ENCODE results near the gene TRMT1L.
"Not testable (repeated sequence)": the region's sequence is repeated elsewhere in the genome, so short reads cannot be mapped to it uniquely, and the experiment has no call there.

Gene TRMT1L, protein sequence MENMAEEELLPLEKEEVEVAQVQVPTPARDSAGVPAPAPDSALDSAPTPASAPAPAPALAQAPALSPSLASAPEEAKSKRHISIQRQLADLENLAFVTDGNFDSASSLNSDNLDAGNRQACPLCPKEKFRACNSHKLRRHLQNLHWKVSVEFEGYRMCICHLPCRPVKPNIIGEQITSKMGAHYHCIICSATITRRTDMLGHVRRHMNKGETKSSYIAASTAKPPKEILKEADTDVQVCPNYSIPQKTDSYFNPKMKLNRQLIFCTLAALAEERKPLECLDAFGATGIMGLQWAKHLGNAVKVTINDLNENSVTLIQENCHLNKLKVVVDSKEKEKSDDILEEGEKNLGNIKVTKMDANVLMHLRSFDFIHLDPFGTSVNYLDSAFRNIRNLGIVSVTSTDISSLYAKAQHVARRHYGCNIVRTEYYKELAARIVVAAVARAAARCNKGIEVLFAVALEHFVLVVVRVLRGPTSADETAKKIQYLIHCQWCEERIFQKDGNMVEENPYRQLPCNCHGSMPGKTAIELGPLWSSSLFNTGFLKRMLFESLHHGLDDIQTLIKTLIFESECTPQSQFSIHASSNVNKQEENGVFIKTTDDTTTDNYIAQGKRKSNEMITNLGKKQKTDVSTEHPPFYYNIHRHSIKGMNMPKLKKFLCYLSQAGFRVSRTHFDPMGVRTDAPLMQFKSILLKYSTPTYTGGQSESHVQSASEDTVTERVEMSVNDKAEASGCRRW

GRCh38 chr1:185156854-185157598, at the start of gene TRMT1L, which contains the start of gene SWT1:
Gene TRMT1L, minus strand, starts transcription at chr1:185156953. Its CDS starts 241 bp downstream, at chr1:185156712.
Gene SWT1, plus strand, starts transcription at chr1:185157167. Its CDS starts 3,675 bp downstream, at chr1:185160842.
- in situ Hi-C loops (cut with MboI; ENCODE audit: low sequenced_read_pairs) = loop anchor here (25.0 kb wide), 1 partner anchor 370 kb away; no protein-coding TSS in a partner anchor

DNA sequence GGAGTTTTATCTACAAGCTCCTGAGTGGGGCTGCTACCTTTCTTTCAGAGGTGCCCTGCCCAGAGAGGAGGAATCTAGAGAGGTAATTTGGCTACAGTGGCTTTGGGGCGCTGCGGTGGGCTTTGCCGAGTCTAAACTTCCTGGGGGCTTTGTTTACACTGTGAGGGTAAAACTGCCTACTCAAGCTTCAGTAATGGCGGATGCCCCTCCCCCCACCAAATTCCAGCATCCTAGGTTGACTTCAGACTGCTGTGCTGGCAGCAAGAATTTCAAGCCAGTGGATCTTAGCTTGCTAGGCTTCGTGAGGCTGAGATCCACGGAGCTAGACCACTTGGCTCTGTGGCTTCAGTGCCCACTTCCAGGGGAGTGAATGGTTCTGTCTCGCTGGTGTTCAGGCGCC, 44.1 kb upstream of the TRMT1L start:
- in situ Hi-C loops (cut with MboI; ENCODE audit: low sequenced_read_pairs) = no loop called here

- in situ Hi-C loops (cut with MboI; ENCODE audit: low sequenced_read_pairs) = not testable (repeated sequence)
These were observed 42.0 kb upstream of the TRMT1L start for GRCh38 chr1:185198712-185199111.

GRCh38 chr1:185193756-185194155, 37.0 kb upstream of the TRMT1L start:
- in situ Hi-C loops (cut with MboI; ENCODE audit: low sequenced_read_pairs) = no loop called here

GRCh38 chr1:185170291-185170848, 13.6 kb upstream of the TRMT1L start:
- in situ Hi-C loops (cut with MboI; ENCODE audit: low sequenced_read_pairs) = loop anchor here (25.0 kb wide), 1 partner anchor 383 kb away; no protein-coding TSS in a partner anchor

DNA sequence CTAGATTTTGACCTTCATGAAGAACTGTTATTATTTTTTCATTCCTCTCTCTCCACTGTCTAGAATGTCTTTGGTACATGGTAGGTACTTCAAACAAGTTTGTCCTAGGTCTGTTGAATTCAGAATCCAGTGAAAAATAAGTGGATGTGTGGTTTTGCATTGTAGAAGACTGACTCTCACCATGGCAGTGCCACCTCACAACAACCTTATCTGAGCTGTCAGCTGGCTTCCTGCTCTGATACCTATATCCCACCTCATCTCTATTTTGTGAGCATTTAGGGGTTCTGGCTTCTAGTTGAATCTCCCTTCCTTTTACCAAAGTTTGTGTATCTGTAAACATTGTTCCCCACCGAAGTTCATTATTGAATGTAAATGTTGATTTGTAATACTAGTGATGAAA, 9.4 kb upstream of the TRMT1L start:
- in situ Hi-C loops (cut with MboI; ENCODE audit: low sequenced_read_pairs) = loop anchor here (25.0 kb wide), 1 partner anchor 379 kb away; no protein-coding TSS in a partner anchor

- in situ Hi-C loops (cut with MboI; ENCODE audit: low sequenced_read_pairs) = loop anchor here (25.0 kb wide), 1 partner anchor 375 kb away; no protein-coding TSS in a partner anchor
These were observed 5.7 kb upstream of the TRMT1L start for GRCh38 chr1:185162491-185162890.

DNA sequence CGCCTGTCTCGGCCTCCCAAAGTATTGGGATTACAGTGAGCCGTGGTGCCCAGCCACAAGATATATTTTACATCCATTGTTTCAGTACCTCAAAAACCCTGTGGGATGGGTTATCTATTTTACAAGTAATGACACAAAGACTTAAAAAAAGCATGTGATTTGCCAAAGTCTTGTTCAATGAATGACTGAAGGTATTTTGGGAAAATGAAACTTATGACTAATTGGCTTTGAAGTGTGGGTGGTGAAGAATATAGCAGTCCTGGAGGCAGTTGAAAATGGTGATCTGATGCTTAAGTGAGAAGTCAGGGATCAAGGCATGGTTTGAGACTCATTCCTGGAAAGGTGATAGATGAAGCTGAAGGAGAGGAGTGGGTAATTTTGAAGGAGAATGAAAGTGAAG, 3.2 kb upstream of the TRMT1L start:
- in situ Hi-C loops (cut with MboI; ENCODE audit: low sequenced_read_pairs) = loop anchor here (25.0 kb wide), 1 partner anchor 373 kb away; no protein-coding TSS in a partner anchor

DNA sequence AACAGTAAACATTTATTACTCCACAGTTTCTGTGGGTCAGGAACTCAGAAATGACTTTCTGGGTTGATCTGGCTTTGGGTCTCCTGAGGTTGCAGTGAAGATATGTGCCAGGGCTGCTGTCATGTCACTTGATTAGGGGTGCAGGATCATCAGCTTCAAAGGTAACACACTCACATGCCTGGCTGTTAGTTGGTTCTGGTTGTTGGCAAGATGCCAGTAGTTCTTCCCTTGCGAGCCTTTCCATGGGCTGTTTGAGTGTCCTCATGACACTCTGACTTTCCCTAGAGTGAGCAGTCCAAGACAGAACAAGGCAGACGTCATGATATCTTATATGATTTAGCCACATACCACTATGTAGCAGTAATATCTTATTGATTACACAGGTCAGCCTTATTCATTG, 2.0 kb upstream of the TRMT1L start:
- in situ Hi-C loops (cut with MboI; ENCODE audit: low sequenced_read_pairs) = loop anchor here (25.0 kb wide), 1 partner anchor 371 kb away; no protein-coding TSS in a partner anchor

GRCh38 chr1:185157599-185158412, 1.1 kb upstream of the TRMT1L start:
- in situ Hi-C loops (cut with MboI; ENCODE audit: low sequenced_read_pairs) = loop anchor here (25.0 kb wide), 1 partner anchor 371 kb away; no protein-coding TSS in a partner anchor

GRCh38 chr1:185156288-185156853, 382 bp downstream of the TRMT1L start:
- in situ Hi-C loops (cut with MboI; ENCODE audit: low sequenced_read_pairs) = loop anchor here (25.0 kb wide), 1 partner anchor 369 kb away; no protein-coding TSS in a partner anchor

DNA sequence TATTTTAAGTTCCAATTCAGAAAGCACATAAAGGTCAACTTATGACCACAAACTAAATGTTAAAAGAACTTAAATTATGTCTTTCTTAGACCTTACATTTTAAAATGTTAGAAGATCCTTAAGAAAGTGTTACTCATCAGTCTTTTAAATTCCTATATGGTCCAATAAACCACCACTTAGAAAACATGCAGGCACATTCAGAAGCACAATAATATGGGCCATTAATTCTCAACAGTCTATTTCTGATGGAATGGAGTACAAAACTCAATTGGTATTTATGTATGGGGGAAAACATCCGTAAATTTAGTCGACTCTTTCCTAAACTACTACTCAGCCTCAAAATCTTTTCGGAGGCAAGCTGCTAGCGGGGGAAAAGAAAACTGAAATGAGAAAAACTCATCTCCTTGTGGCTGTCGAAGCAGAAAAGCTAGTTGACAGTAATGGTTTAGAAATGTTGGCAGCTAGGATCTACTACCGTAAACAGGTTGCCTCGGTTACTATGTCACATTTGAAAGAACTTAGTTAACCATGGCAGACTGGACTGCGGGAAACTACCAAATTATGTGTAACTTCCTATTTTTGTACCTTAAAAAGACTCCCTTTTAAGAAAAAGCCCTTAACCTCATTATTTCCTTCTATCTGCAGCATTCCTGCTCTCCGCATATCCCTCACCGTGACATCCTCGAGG, 1.0 kb downstream of the TRMT1L start:
- in situ Hi-C loops (cut with MboI; ENCODE audit: low sequenced_read_pairs) = loop anchor here (25.0 kb wide), 1 partner anchor 368 kb away; no protein-coding TSS in a partner anchor

DNA sequence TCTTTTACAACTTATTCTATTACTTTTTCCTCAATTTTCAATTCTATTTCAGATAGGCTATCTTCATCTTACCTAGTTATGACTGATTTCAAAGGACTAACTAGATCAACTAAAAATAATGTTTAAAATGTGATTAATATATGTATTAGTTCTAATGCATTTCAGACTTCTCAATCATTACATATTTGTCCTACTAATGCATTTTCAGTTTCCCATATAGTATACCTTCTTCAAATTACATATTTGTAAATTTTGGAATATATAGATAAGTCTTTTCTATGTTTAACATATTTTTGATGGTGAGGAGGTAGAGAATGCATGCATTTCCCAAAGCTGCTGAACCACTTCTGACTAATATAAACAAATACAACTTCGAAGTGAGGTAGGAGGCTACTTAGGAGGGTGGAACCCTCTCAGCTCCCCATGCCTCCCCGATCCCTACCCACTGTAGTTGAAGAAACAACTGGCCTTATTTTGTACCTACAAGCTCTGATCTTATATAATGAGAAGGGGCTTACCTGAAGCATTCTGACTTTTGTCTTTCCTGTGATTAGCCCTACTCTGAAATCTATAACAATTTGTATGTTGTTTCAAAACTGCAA, 1.7 kb downstream of the TRMT1L start:
- in situ Hi-C loops (cut with MboI; ENCODE audit: low sequenced_read_pairs) = loop anchor here (25.0 kb wide), 1 partner anchor 368 kb away; no protein-coding TSS in a partner anchor

- in situ Hi-C loops (cut with MboI; ENCODE audit: low sequenced_read_pairs) = loop anchor here (25.0 kb wide), 1 partner anchor 365 kb away; no protein-coding TSS in a partner anchor
These were observed 4.5 kb downstream of the TRMT1L start for GRCh38 chr1:185152187-185152767.

DNA sequence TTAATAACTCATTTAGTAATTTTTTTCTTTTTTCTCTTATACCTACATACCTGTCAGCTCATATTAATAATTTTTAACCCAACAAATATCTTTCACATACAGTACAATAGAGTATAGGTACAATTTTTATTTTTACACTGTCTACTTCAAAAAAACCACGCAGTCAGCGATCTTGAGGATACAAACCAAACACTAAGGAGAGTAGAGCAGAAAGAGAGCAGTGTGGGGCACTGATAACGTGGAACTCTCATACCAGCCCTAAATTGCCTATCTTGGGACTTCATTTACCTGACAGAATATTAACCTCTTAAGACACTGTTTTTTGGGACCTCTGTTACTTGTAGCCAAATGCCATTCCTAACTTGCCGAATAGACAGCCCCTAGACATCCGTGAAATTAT, 5.5 kb downstream of the TRMT1L start:
- in situ Hi-C loops (cut with MboI; ENCODE audit: low sequenced_read_pairs) = loop anchor here (25.0 kb wide), 1 partner anchor 364 kb away; no protein-coding TSS in a partner anchor

GRCh38 chr1:185144233-185144632, 12.5 kb downstream of the TRMT1L start:
- in situ Hi-C loops (cut with MboI; ENCODE audit: low sequenced_read_pairs) = no loop called here

- in situ Hi-C loops (cut with MboI; ENCODE audit: low sequenced_read_pairs) = no loop called here
These were observed 17.5 kb downstream of the TRMT1L start for GRCh38 chr1:185139246-185139645.
